Ovary (tissue), 9 donors: ENCODE results near the gene AP2A2. TPM values are rescaled to one million over a fixed set of nuclear protein-coding genes. Genes with fewer than 3 reads are reported as not detected.

Source experiments
- DNase-seq, 5 donors: peaks; one replicate each; pipeline ENCODE4 v3.0.0-alpha.2; 2019 to 2020
- H3K27ac ChIP-seq, 2 donors: fragments of 200-600 bp; one replicate each; pipeline versions ENCODE4 v1.5.1 to v1.8.0; 2019 to 2022
- H3K27me3 ChIP-seq: fragments of 200-600 bp; one replicate; pipeline ENCODE4 v1.8.0; 2022
- H3K36me3 ChIP-seq: fragments of 200-600 bp; sonication (generic); one replicate; pipeline ENCODE4 v1.5.1; 2019
- H3K4me1 ChIP-seq: one replicate; pipeline ENCODE4 v1.8.1; 2013; ENCODE audit warnings: mild to moderate bottlenecking, moderate library complexity; ENCODE audit not compliant: insufficient read depth
- H3K4me3 ChIP-seq: fragments of 200-600 bp; sonication (generic); one replicate; pipeline ENCODE4 v1.5.1; 2017
- H3K9me3 ChIP-seq, 2 donors: fragments of 200-600 bp in 1 of 2; sonication (generic) in 1 of 2; one replicate each; pipeline versions ENCODE4 v1.5.1 to v1.8.1; 2013 to 2019; ENCODE audit warnings: mild to moderate bottlenecking in 1 of 2, moderate library complexity in 1 of 2
- CTCF ChIP-seq, 3 donors: fragments of 450-650 bp in 2 of 3; fragments of 200-600 bp in 1 of 3; IDR thresholded peaks; one replicate each; pipeline versions ENCODE4 v1.5.1 to v1.8.0; 2016 to 2022; ENCODE audit warnings: antibody characterized with exemption in 3 of 3, mild to moderate bottlenecking in 1 of 3
- EP300 ChIP-seq: sonication (generic); formaldehyde crosslinking; IDR thresholded peaks from one replicate; pipeline ENCODE4 v1.6.1; 2017; ENCODE audit warnings: antibody characterized with exemption
- POLR2A ChIP-seq: fragments of 450-650 bp; IDR thresholded peaks from one replicate; pipeline ENCODE4 v1.6.1; 2017; ENCODE audit warnings: antibody characterized with exemption, mild to moderate bottlenecking, moderate library complexity
- WGBS, 3 donors: extraction: QIAGEN DNeasy Blood & Tissue Kit in 1 of 3; methylation state at CpG; one replicate each; pipeline versions ENCODE4 v1.1.5 to v1.1.7; 2013 to 2017; 5-methylcytosine and 5-hydroxymethylcytosine counted together
- intact Hi-C, 4 donors: fragments of 100-400 bp; cut with DNase I; formaldehyde crosslinking; loops; one replicate each; pipeline versions ENCODE4 v1.11.0 to v1.15.1; 2022 to 2023
- polyA plus RNA-seq, 2 donors: library from polyadenylated mRNA; stranded (reverse); fragments of 200-250 nt in 1 of 2; fragments of 350-450 nt in 1 of 2; fragmentation: Illumina TruSeq in 1 of 2; extraction: RNeasy Lipid Tissue Mini Kit (QIAGEN cat#74804) in 1 of 2; gene quantifications; one replicate each; pipeline ENCODE4 v1.2.3, GENCODE V29; 2013 to 2014
- total RNA-seq, 7 donors: library from RNA; depleted of rRNA in 2 of 7; stranded (reverse); fragments of >200 nt in 2 of 7; fragmentation: NEBNext Ultra II Directional in 3 of 7; extraction: Animal tissue kit (Norgen Biotek cat#: 25700) in 3 of 7; gene quantifications; one replicate each; pipeline versions ENCODE4 v1.1.0 to v1.2.4, GENCODE V29; 2016 to 2023
- donor health status: DM: no; HTN: no; CAD: no; lungs with moderate emphysema.
- donor health status: DM: no; HTN: no; CAD: no.
- donor health status: Bipolar disorder and iron deficiency.
- donor health status: DM: yes; HTN: yes; CAD: no.
- donor health status: DM: no; HTN: no; CAD: no.
- donor health status: DM: yes; HTN: yes; CAD: no.

The AP2A2 gene
- total and polyA plus RNA-seq, 9 donors, result 27.7 to 151 (median 54.0) TPM

GRCh38 chr11:1049911-1050580 lies 124.4 kb downstream of the AP2A2 start:
- peak in 4 of 5 donors; percentile 5 to 32 (median 10) for DNase-seq
- H3K9me3 ChIP-seq, result no peaks in the 10 kb centered on the region
- WGBS, 3 donors, result 66 to 70% (median 68%) methylated on average over 18 of the region's 18 CpGs
- H3K4me3 ChIP-seq, result no peak overlapping the region
- TF ChIP-seq EP300, result no peak
- H3K27me3 ChIP-seq, result no peaks in the 10 kb centered on the region
- H3K27ac ChIP-seq, result no peak overlapping the region
- intact Hi-C loops, result loop anchor here in 2 of 4 donors (5.0 to 10.0 kb wide), 2 partner anchors 193 to 195 kb away; no protein-coding TSS in a partner anchor
- H3K4me1 ChIP-seq, result no peaks in the 10 kb centered on the region
- H3K36me3 ChIP-seq, result no peaks in the 10 kb centered on the region

- no peaks in the 10 kb centered on the region for H3K9me3 ChIP-seq
- no peaks in the 10 kb centered on the region for H3K27me3 ChIP-seq
- no peak overlapping the region for H3K4me3 ChIP-seq
- intact Hi-C loops, result loop anchor here in 1 of 4 donors (10.0 kb wide), 1 partner anchor 196 kb away; no protein-coding TSS in a partner anchor
- no peaks in the 10 kb centered on the region for H3K4me1 ChIP-seq
- DNase-seq, result peak; percentile 51 to 78 (median 59)
- 36 to 41% (median 40%) methylated on average over 36 to 39 of the region's 39 CpGs for WGBS, 3 donors
- TF ChIP-seq EP300, result no peak
- no peak for TF ChIP-seq POLR2A
- TF ChIP-seq CTCF (IDR thresholded peaks at IDR 0.05), result peak; percentile 25 to 73 (median 64)
- H3K36me3 ChIP-seq, result no peaks in the 10 kb centered on the region
- no peak overlapping the region for H3K27ac ChIP-seq
These were observed 125.1 kb downstream of the AP2A2 start for GRCh38 chr11:1050581-1051355.

GRCh38 chr11:1051356-1052132 lies 125.9 kb downstream of the AP2A2 start:
- Histone ChIP-seq H3K4me3 (no peak overlapping the region), H3K4me1 (no peaks in the 10 kb centered on the region), H3K9me3 (no peaks in the 10 kb centered on the region), H3K27me3 (no peaks in the 10 kb centered on the region), H3K36me3 (no peaks in the 10 kb centered on the region), H3K27ac (no peak overlapping the region)
- TF ChIP-seq EP300, result no peak
- TF ChIP-seq POLR2A, result no peak
- TF ChIP-seq CTCF (IDR thresholded peaks at IDR 0.05), result no peak
- intact Hi-C loops, result loop anchor here in 1 of 4 donors (10.0 kb wide), 1 partner anchor 197 kb away; no protein-coding TSS in a partner anchor
- DNase-seq, result peak in 2 of 5 donors; percentile 15 to 31
- 60 to 76% (median 62%) methylated on average over 15 of the region's 15 CpGs for WGBS, 3 donors

- Histone ChIP-seq H3K36me3 (no peaks in the 10 kb centered on the region), H3K27me3 (no peaks in the 10 kb centered on the region), H3K4me1 (no peaks in the 10 kb centered on the region), H3K9me3 (no peaks in the 10 kb centered on the region), H3K4me3 (no peak overlapping the region), H3K27ac (no peak overlapping the region)
- intact Hi-C loops, result loop anchor here in 1 of 4 donors (10.0 kb wide), 1 partner anchor 198 kb away; no protein-coding TSS in a partner anchor
- DNase-seq, result peak in 4 of 5 donors; percentile 7 to 33 (median 12)
- TF ChIP-seq POLR2A (no peak), CTCF (IDR thresholded peaks at IDR 0.05) (no peak), EP300 (no peak)
- 70 to 81% (median 73%) methylated on average over 19 to 25 of the region's 25 CpGs for WGBS, 3 donors
These were observed 126.7 kb downstream of the AP2A2 start for GRCh38 chr11:1052133-1053011.
